ENCODE measurements around the gene NLRC5. TPM values are rescaled to one million over a fixed set of nuclear protein-coding genes. Genes with fewer than 3 reads are reported as not detected.

The NLRC5 gene
- total RNA-seq, 1 donor from 2014 or later = 29.9 TPM

- Histone ChIP-seq H3K4me2 (ENCODE audit: low read length) (no peak overlapping the region), H3K4me1 (ENCODE audit: insufficient read depth, low read length) (peaks cover 3% of the 10 kb centered on the region), H3K9ac (ENCODE audit: low read length) (no peak overlapping the region), H3K4me3 (ENCODE audit: insufficient read depth, low read depth, low read length) (no peak overlapping the region), H3K27me3 (ENCODE audit: insufficient read depth, low read length) (no peaks in the 10 kb centered on the region), H3K27ac (ENCODE audit: low read depth, low read length) (no peak overlapping the region), H3K79me2 (ENCODE audit: insufficient read depth, low read length) (no peaks in the 10 kb centered on the region), H4K20me1 (ENCODE audit: insufficient read depth, low read length) (no peaks in the 10 kb centered on the region), H3K9me3 (ENCODE audit: insufficient read depth, low read depth, low read length) (no peaks in the 10 kb centered on the region), H2AFZ (ENCODE audit: low read depth, low read length) (no peak overlapping the region), H3K36me3 (ENCODE audit: insufficient read depth, low read length) (peaks cover 8% of the 10 kb centered on the region)
- Mint-ChIP-seq H3K36me3 (ENCODE audit: low read depth, unreplicated experiment) (peaks cover 13% of the 10 kb centered on the region), H3K27me3 (ENCODE audit: low read depth, unreplicated experiment) (peaks cover 5% of the 10 kb centered on the region), H3K4me1 (ENCODE audit: low read depth, unreplicated experiment) (no peaks in the 10 kb centered on the region), H3K27ac (ENCODE audit: unreplicated experiment) (no peak overlapping the region), H3K9me3 (ENCODE audit: unreplicated experiment) (no peaks in the 10 kb centered on the region), H3K4me3 (ENCODE audit: unreplicated experiment) (no peak overlapping the region)
- FAIRE-seq = no peak
- no peak for DNase-seq (ENCODE audit: low read depth)
- no peak for TF ChIP-seq CTCF (IDR thresholded peaks at IDR 0.05; ENCODE audit: insufficient read depth, low read depth, low read length)
- TF ChIP-seq EZH2 (IDR thresholded peaks at IDR 0.05; ENCODE audit: insufficient read depth, low read length) = no peak
These were observed 58.7 kb downstream of the NLRC5 start for GRCh38 chr16:57048095-57048494.

- no peaks in the 10 kb centered on the region for H3K9me3 Mint-ChIP-seq (ENCODE audit: unreplicated experiment)
- H3K4me3 ChIP-seq (ENCODE audit: insufficient read depth, low read depth, low read length) = no peak overlapping the region
- no peak overlapping the region for H3K4me2 ChIP-seq (ENCODE audit: low read length)
- no peak overlapping the region for H3K9ac ChIP-seq (ENCODE audit: low read length)
- no peaks in the 10 kb centered on the region for H4K20me1 ChIP-seq (ENCODE audit: insufficient read depth, low read length)
- H3K9me3 ChIP-seq (ENCODE audit: insufficient read depth, low read depth, low read length) = no peaks in the 10 kb centered on the region
- no peaks in the 10 kb centered on the region for H3K79me2 ChIP-seq (ENCODE audit: insufficient read depth, low read length)
- no peaks in the 10 kb centered on the region for H3K4me1 Mint-ChIP-seq (ENCODE audit: low read depth, unreplicated experiment)
- no peak overlapping the region for H3K27ac ChIP-seq (ENCODE audit: low read depth, low read length)
- no peak overlapping the region for H3K4me3 Mint-ChIP-seq (ENCODE audit: unreplicated experiment)
- H3K27me3 ChIP-seq (ENCODE audit: insufficient read depth, low read length) = no peaks in the 10 kb centered on the region
- no peak overlapping the region for H2AFZ ChIP-seq (ENCODE audit: low read depth, low read length)
- FAIRE-seq (no peak), DNase-seq (ENCODE audit: low read depth) (no peak)
- no peak overlapping the region for H3K27ac Mint-ChIP-seq (ENCODE audit: unreplicated experiment)
- peaks cover 3% of the 10 kb centered on the region for H3K4me1 ChIP-seq (ENCODE audit: insufficient read depth, low read length)
- TF ChIP-seq CTCF (IDR thresholded peaks at IDR 0.05; ENCODE audit: insufficient read depth, low read depth, low read length) (no peak), EZH2 (IDR thresholded peaks at IDR 0.05; ENCODE audit: insufficient read depth, low read length) (no peak)
- H3K36me3 Mint-ChIP-seq (ENCODE audit: low read depth, unreplicated experiment) = peaks cover 23% of the 10 kb centered on the region
- H3K27me3 Mint-ChIP-seq (ENCODE audit: low read depth, unreplicated experiment) = peaks cover 13% of the 10 kb centered on the region
- H3K36me3 ChIP-seq (ENCODE audit: insufficient read depth, low read length) = peaks cover 3% of the 10 kb centered on the region
These were observed 60.3 kb downstream of the NLRC5 start for GRCh38 chr16:57049678-57050077.

GRCh38 chr16:57051696-57052228 is 62.4 kb downstream of the NLRC5 start:
- H3K36me3 ChIP-seq (ENCODE audit: insufficient read depth, low read length) = peaks cover 3% of the 10 kb centered on the region
- no peaks in the 10 kb centered on the region for H3K27me3 ChIP-seq (ENCODE audit: insufficient read depth, low read length)
- Mint-ChIP-seq H3K27me3 (ENCODE audit: low read depth, unreplicated experiment) (peaks cover 18% of the 10 kb centered on the region), H3K4me3 (ENCODE audit: unreplicated experiment) (no peak overlapping the region), H3K4me1 (ENCODE audit: low read depth, unreplicated experiment) (no peaks in the 10 kb centered on the region), H3K27ac (ENCODE audit: unreplicated experiment) (no peak overlapping the region), H3K9me3 (ENCODE audit: unreplicated experiment) (no peaks in the 10 kb centered on the region), H3K36me3 (ENCODE audit: low read depth, unreplicated experiment) (peaks cover 28% of the 10 kb centered on the region)
- no peak overlapping the region for H3K4me3 ChIP-seq (ENCODE audit: insufficient read depth, low read depth, low read length)
- H3K79me2 ChIP-seq (ENCODE audit: insufficient read depth, low read length) = no peaks in the 10 kb centered on the region
- H3K9ac ChIP-seq (ENCODE audit: low read length) = no peak overlapping the region
- no peaks in the 10 kb centered on the region for H3K9me3 ChIP-seq (ENCODE audit: insufficient read depth, low read depth, low read length)
- no peak overlapping the region for H3K27ac ChIP-seq (ENCODE audit: low read depth, low read length)
- TF ChIP-seq EZH2 (IDR thresholded peaks at IDR 0.05; ENCODE audit: insufficient read depth, low read length) = no peak
- TF ChIP-seq CTCF (IDR thresholded peaks at IDR 0.05; ENCODE audit: insufficient read depth, low read depth, low read length) = no peak
- FAIRE-seq (no peak), DNase-seq (ENCODE audit: low read depth) (no peak)
- H4K20me1 ChIP-seq (ENCODE audit: insufficient read depth, low read length) = no peaks in the 10 kb centered on the region
- no peaks in the 10 kb centered on the region for H3K4me1 ChIP-seq (ENCODE audit: insufficient read depth, low read length)
- H3K4me2 ChIP-seq (ENCODE audit: low read length) = no peak overlapping the region
- H2AFZ ChIP-seq (ENCODE audit: low read depth, low read length) = no peak overlapping the region
